Fibroblast of mammary gland (primary cell): Measurements from ENCODE around the gene HSD17B3.
A peak's percentile ranks its signal among the peaks of the same experiment; 100 is the strongest.
"Not testable (repeated sequence)": the region's sequence is repeated elsewhere in the genome, so short reads cannot be mapped to it uniquely, and the experiment has no call there.

Source experiments
- DNase-seq: peaks from one replicate; pipeline ENCODE4 v3.0.0-alpha.2; 2010; ENCODE audit warnings: low read depth
- H3K4me3 ChIP-seq: 2 replicates; pipeline ENCODE4 v1.5.1; 2011; ENCODE audit warnings: low read depth, mild to moderate bottlenecking, low read length, moderate library complexity; ENCODE audit not compliant: control insufficient read depth
- TF ChIP-seq, protein P1 (sequence below): conservative IDR thresholded peaks from 2 replicates; pipeline ENCODE4 v1.5.1; 2011; ENCODE audit warnings: low read depth, low read length, inconsistent platforms; ENCODE audit not compliant: control insufficient read depth, insufficient read depth

HSD17B3 gene

DNA sequence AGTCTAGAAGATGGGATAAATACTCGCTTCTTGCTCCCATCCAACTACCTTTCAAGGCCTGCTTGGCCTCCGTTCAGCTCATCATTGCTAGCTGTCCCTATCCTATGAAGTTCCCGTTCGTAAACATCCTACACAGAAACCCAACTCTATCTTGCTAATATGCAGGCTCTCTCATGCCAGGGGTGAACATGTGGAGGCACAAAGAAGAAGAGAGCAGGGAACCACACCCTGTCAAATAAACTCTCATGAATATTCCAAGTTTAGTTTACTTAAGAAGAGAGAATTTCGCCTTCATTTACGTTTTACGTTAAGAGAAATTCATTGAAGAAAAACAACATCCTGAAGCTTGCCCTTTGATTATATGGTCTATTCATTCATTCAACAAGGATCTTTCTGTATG is 7.9 kb upstream of the HSD17B3 start:
- TF ChIP-seq, protein P1, sequence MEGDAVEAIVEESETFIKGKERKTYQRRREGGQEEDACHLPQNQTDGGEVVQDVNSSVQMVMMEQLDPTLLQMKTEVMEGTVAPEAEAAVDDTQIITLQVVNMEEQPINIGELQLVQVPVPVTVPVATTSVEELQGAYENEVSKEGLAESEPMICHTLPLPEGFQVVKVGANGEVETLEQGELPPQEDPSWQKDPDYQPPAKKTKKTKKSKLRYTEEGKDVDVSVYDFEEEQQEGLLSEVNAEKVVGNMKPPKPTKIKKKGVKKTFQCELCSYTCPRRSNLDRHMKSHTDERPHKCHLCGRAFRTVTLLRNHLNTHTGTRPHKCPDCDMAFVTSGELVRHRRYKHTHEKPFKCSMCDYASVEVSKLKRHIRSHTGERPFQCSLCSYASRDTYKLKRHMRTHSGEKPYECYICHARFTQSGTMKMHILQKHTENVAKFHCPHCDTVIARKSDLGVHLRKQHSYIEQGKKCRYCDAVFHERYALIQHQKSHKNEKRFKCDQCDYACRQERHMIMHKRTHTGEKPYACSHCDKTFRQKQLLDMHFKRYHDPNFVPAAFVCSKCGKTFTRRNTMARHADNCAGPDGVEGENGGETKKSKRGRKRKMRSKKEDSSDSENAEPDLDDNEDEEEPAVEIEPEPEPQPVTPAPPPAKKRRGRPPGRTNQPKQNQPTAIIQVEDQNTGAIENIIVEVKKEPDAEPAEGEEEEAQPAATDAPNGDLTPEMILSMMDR: no peak
- DNase-seq: no peak
- H3K4me3 ChIP-seq: no peak overlapping the region

- not testable (repeated sequence) for H3K4me3 ChIP-seq, DNase-seq
These were observed 5.0 kb upstream of the HSD17B3 start for GRCh38 chr9:96306958-96307357.

- TF ChIP-seq, protein P1: no peak
- no peak for DNase-seq
- H3K4me3 ChIP-seq: no peak overlapping the region
These were observed 3.2 kb upstream of the HSD17B3 start for GRCh38 chr9:96305171-96305570.

DNA sequence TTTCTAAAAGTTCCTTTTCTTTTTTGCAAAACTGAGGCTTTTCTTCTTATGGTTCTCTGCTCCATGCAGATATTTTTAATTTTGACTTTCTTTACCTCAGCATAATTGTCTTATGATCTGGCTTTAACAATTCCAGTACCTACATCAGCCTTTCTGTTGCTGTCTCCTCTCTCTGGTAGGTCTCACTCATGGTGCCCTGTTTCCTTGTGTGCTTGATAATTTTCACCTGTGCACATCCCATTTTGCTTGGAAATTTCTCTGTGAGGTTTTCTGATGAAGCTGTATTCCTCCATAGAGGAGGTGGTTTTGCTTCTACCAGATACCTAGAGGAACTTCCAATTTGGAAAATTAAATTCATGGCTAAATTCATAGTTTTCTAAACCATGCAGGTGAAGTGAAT is 2.3 kb upstream of the HSD17B3 start:
- H3K4me3 ChIP-seq: no peak overlapping the region
- TF ChIP-seq, protein P1: no peak
- no peak for DNase-seq

DNA sequence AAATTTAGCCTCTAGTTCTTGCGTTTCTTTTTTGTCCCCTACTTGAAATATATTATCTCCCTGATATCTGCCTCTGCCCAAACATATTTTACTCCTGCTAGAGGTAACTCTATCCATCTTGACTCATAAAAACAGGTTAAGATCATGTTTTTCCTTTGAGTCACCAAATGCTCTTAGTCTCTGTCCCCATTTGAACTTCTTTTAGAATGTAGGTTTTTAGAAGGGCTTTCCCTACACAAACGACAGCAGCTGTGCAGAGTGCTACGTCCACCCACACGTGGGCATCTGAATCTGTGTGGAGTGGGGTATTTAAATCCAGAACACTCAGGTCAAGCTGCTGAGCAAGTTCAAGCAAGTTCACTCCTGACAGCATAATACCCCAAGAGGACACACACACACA is 2.2 kb downstream of the HSD17B3 start:
- TF ChIP-seq, protein P1: no peak
- DNase-seq: peak; percentile 10
- no peak overlapping the region for H3K4me3 ChIP-seq

DNA sequence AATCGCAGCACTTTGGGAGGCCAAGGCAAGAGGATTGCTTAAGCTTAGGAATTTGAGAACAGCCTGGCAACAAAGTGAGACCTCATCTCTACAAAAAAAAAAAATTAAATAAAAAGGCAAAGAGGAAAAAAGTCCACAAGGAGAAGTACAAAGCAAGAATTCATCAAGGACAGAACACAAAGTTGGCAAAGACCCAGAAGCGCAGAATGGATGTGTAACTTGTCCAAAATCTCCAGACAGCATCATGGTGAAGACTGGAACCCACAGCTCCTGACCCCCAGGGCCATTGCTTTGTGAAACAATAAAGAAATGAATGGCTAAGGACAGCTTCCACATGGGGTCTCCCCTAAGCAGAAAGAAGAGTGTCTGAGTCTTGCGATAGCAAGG is 7.8 kb downstream of the HSD17B3 start:
- H3K4me3 ChIP-seq: no peak overlapping the region
- TF ChIP-seq, protein P1: no peak
- no peak for DNase-seq

DNA sequence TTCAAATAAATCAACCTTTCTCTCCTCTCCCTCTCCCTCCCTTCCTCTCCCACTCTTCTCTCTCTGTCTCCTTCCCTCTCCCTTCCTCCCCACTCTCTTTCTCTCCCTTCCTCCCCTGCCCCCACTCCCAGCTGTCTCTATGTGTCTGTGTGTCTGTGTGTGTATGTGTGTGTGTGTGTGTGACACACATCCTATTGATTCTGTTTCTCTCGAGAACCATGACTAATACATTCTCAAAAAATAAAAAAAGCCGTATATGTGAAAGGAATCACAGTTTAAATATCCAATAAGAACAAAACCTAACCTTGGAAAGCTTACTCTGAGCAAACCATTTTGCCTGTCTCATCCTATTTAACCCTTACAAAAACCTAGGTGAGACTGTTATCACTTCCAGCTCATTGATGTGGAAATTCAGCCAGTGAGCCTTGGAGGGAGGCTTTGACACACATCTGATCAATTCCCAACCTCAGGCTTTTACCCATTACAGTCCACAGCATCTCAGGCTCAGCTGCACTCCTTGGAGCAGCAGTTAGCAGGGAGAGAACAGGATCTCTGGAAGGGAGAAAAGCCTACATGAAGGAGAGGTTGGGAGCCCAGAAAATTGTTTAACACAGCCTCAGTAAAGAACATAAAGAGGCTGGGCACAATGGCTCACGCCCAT is 8.3 kb downstream of the HSD17B3 start:
- no peak overlapping the region for H3K4me3 ChIP-seq
- DNase-seq: peak; percentile 22

More for the DNA sequence above, 8.3 kb downstream of the HSD17B3 start:
- TF ChIP-seq, protein P1: no peak
